Neuronal stem cell (in vitro differentiated cells): Measurements from ENCODE around the gene TMC8.
"Not testable (repeated sequence)": the region's sequence is repeated elsewhere in the genome, so short reads cannot be mapped to it uniquely, and the experiment has no call there.

Source experiments
- DNase-seq: peaks from one replicate; pipeline ENCODE4 v3.0.0-alpha.2; 2013; ENCODE audit warnings: low spot score
- H2AFZ ChIP-seq: one replicate; pipeline ENCODE4 v1.6.1; 2013; ENCODE audit warnings: mild to moderate bottlenecking, low read length, inconsistent platforms
- H2AK5ac ChIP-seq: 2 replicates; pipeline ENCODE4 v1.6.1; 2013; ENCODE audit warnings: low read depth, mild to moderate bottlenecking, inconsistent platforms, low read length, moderate library complexity, mixed read lengths
- H2BK120ac ChIP-seq: 2 replicates; pipeline ENCODE4 v1.6.1; 2013; ENCODE audit warnings: low read depth, mild to moderate bottlenecking, inconsistent platforms, low read length, moderate library complexity, mixed read lengths
- H2BK12ac ChIP-seq: one replicate; pipeline ENCODE4 v1.6.1; 2013; ENCODE audit warnings: low read length, inconsistent platforms
- H2BK15ac ChIP-seq: 2 replicates; pipeline ENCODE4 v1.6.1; 2013; ENCODE audit warnings: mild to moderate bottlenecking, low read length, inconsistent platforms, mixed read lengths
- H2BK5ac ChIP-seq: one replicate; pipeline ENCODE4 v1.6.1; 2013; ENCODE audit warnings: inconsistent platforms, mild to moderate bottlenecking, low read length, moderate library complexity
- H3K14ac ChIP-seq: one replicate; pipeline ENCODE4 v1.6.1; 2013; ENCODE audit warnings: low read length, inconsistent platforms
- H3K18ac ChIP-seq: 2 replicates; pipeline ENCODE4 v1.6.1; 2013; ENCODE audit warnings: low read length, inconsistent platforms
- H3K23ac ChIP-seq: 2 replicates; pipeline ENCODE4 v1.6.1; 2013; ENCODE audit warnings: low read depth, mild to moderate bottlenecking, mixed read lengths, low read length, inconsistent platforms; ENCODE audit not compliant: poor library complexity
- H3K27ac ChIP-seq: replicated peaks from 3 replicates; pipeline ENCODE4 v1.5.1; 2013; ENCODE audit warnings: low read length, inconsistent platforms
- H3K27me3 ChIP-seq, 3 experiments: 2 replicates each; pipeline ENCODE4 v1.6.1; 2013; ENCODE audit warnings: low read length in 3 of 3, mild to moderate bottlenecking in 2 of 3, inconsistent platforms in 1 of 3, low read depth in 1 of 3, mixed read lengths in 1 of 3, moderate library complexity in 1 of 3; ENCODE audit not compliant: control insufficient read depth in 3 of 3, insufficient read depth in 3 of 3
- H3K36me3 ChIP-seq, 2 donors: replicated peaks in 1 of 2; 2 replicates each; pipeline ENCODE4 v1.6.1; 2013; ENCODE audit warnings: low read length in 2 of 2; ENCODE audit not compliant: control insufficient read depth in 2 of 2, insufficient read depth in 2 of 2
- H3K4ac ChIP-seq: 2 replicates; pipeline ENCODE4 v1.6.1; 2013; ENCODE audit warnings: inconsistent platforms, mild to moderate bottlenecking, low read length, moderate library complexity
- H3K4me1 ChIP-seq, 2 donors: 1 replicate in 1 of 2; 2 replicates in 1 of 2; pipeline ENCODE4 v1.6.1; 2013; ENCODE audit warnings: low read length in 2 of 2, low read depth in 1 of 2; ENCODE audit not compliant: control insufficient read depth in 2 of 2, insufficient read depth in 1 of 2
- H3K4me2 ChIP-seq: one replicate; pipeline ENCODE4 v1.6.1; 2013; ENCODE audit warnings: mild to moderate bottlenecking, low read length, inconsistent platforms; ENCODE audit not compliant: insufficient read depth, poor library complexity, severe bottlenecking
- H3K4me3 ChIP-seq, 2 donors: 2 replicates each; pipeline ENCODE4 v1.5.1; 2013; ENCODE audit warnings: low read length in 2 of 2, mild to moderate bottlenecking in 2 of 2, inconsistent platforms in 1 of 2, moderate library complexity in 1 of 2
- H3K79me1 ChIP-seq: one replicate; pipeline ENCODE4 v1.6.1; 2013; ENCODE audit warnings: low read depth, mild to moderate bottlenecking, inconsistent platforms, low read length, moderate library complexity
- H3K9ac ChIP-seq: one replicate; pipeline ENCODE4 v1.6.1; 2013; ENCODE audit warnings: mild to moderate bottlenecking, low read depth, low read length, inconsistent platforms; ENCODE audit not compliant: poor library complexity
- H3K9me3 ChIP-seq, 2 donors: replicated peaks in 1 of 2; 2 replicates each; pipeline versions ENCODE3 to v1.6.1; 2013; ENCODE audit warnings: low read length in 2 of 2, mild to moderate bottlenecking in 2 of 2, inconsistent platforms in 1 of 2, low read depth in 1 of 2, mixed read lengths in 1 of 2, moderate library complexity in 1 of 2; ENCODE audit not compliant: control insufficient read depth in 2 of 2, insufficient read depth in 1 of 2
- H4K8ac ChIP-seq: one replicate; pipeline ENCODE4 v1.6.1; 2013; ENCODE audit warnings: low read depth, mild to moderate bottlenecking, inconsistent platforms, low read length, moderate library complexity
- H4K91ac ChIP-seq: one replicate; pipeline ENCODE4 v1.6.1; 2013; ENCODE audit warnings: low read length, low read depth, mild to moderate bottlenecking, inconsistent platforms; ENCODE audit not compliant: poor library complexity
- WGBS, 2 donors: extraction: QIAGEN DNeasy Blood & Tissue Kit; methylation state at CpG; one replicate each; pipeline ENCODE4 v1.1.7; 2013; ENCODE audit warnings: missing lambda C conversion rate in 2 of 2, mixed read lengths in 1 of 2; ENCODE audit not compliant: insufficient read length in 2 of 2, insufficient replicate concordance in 1 of 2; ENCODE audit errors: extremely low coverage in 2 of 2; 5-methylcytosine and 5-hydroxymethylcytosine counted together

The TMC8 gene

GRCh38 chr17:78171591-78172248, 41.1 kb downstream of the TMC8 start:
- not testable (repeated sequence) for H2AFZ ChIP-seq, H3K4me2 ChIP-seq, H3K27me3 ChIP-seq, H3K18ac ChIP-seq, H3K4me3 ChIP-seq, H3K4ac ChIP-seq, H2BK15ac ChIP-seq, H3K27ac ChIP-seq, H2BK5ac ChIP-seq, H4K91ac ChIP-seq, H2AK5ac ChIP-seq, H3K9me3 ChIP-seq, H4K8ac ChIP-seq, DNase-seq, H3K9ac ChIP-seq, H3K79me1 ChIP-seq, H3K23ac ChIP-seq, H2BK120ac ChIP-seq, H3K14ac ChIP-seq, H2BK12ac ChIP-seq
- H3K4me1 ChIP-seq = peaks cover 5 to 10% of the 10 kb centered on the region in 2 donors
- H3K36me3 ChIP-seq = peaks cover 22 to 43% of the 10 kb centered on the region in 2 donors
- WGBS, 2 donors = no CpG with 5 or more reads among the region's 19 CpGs

GRCh38 chr17:78172249-78173051, 41.9 kb downstream of the TMC8 start:
- no peak overlapping the region for H3K4me3 ChIP-seq
- no peak overlapping the region for H2AFZ ChIP-seq
- WGBS, 2 donors = no CpG with 5 or more reads among the region's 19 CpGs
- no peak overlapping the region for H3K4ac ChIP-seq
- peaks cover 5 to 10% of the 10 kb centered on the region in 2 donors for H3K4me1 ChIP-seq
- no peak overlapping the region for H3K23ac ChIP-seq
- peaks cover 22 to 50% of the 10 kb centered on the region in 2 donors for H3K36me3 ChIP-seq
- no peak overlapping the region for H2BK12ac ChIP-seq
- H3K18ac ChIP-seq = no peak overlapping the region
- no peak for DNase-seq
- no peak overlapping the region for H3K9ac ChIP-seq
- H2AK5ac ChIP-seq = no peak overlapping the region
- no peak overlapping the region for H3K27ac ChIP-seq
- peaks cover 1% of the 10 kb centered on the region for H3K79me1 ChIP-seq
- no peak overlapping the region for H2BK15ac ChIP-seq
- no peaks in the 10 kb centered on the region for H3K27me3 ChIP-seq
- H4K8ac ChIP-seq = no peak overlapping the region
- H3K9me3 ChIP-seq = peaks cover 0 to 4% of the 10 kb centered on the region in 2 donors
- H3K14ac ChIP-seq = no peak overlapping the region
- H3K4me2 ChIP-seq = no peak overlapping the region
- no peak overlapping the region for H2BK120ac ChIP-seq
- H4K91ac ChIP-seq = no peak overlapping the region
- H2BK5ac ChIP-seq = no peak overlapping the region

GRCh38 chr17:78173097-78173715, 42.6 kb downstream of the TMC8 start:
- H3K4me1 ChIP-seq = peaks cover 5 to 8% of the 10 kb centered on the region in 2 donors
- peaks cover 23 to 53% of the 10 kb centered on the region in 2 donors for H3K36me3 ChIP-seq
- H4K91ac ChIP-seq = no peak overlapping the region
- no peak overlapping the region for H2AK5ac ChIP-seq
- no peak overlapping the region for H2BK120ac ChIP-seq
- H3K27ac ChIP-seq = no peak overlapping the region
- no peak overlapping the region for H3K4me2 ChIP-seq
- WGBS, 2 donors = no CpG with 5 or more reads among the region's 11 CpGs
- no peak overlapping the region for H2BK15ac ChIP-seq
- peaks cover 0 to 4% of the 10 kb centered on the region in 2 donors for H3K9me3 ChIP-seq
- DNase-seq = no peak
- H4K8ac ChIP-seq = no peak overlapping the region
- H2BK12ac ChIP-seq = no peak overlapping the region
- H3K79me1 ChIP-seq = peaks cover 1% of the 10 kb centered on the region
- no peak overlapping the region for H3K4ac ChIP-seq
- H3K9ac ChIP-seq = no peak overlapping the region
- no peak overlapping the region for H3K14ac ChIP-seq
- H3K27me3 ChIP-seq = no peaks in the 10 kb centered on the region
- H3K18ac ChIP-seq = no peak overlapping the region
- H2BK5ac ChIP-seq = no peak overlapping the region
- H3K23ac ChIP-seq = no peak overlapping the region
- H3K4me3 ChIP-seq = no peak overlapping the region
- H2AFZ ChIP-seq = no peak overlapping the region

GRCh38 chr17:78174346-78174869, 43.8 kb downstream of the TMC8 start:
- Histone ChIP-seq H3K9me3 (peaks cover 0 to 3% of the 10 kb centered on the region in 2 donors), H3K36me3 (peaks cover 33 to 65% of the 10 kb centered on the region in 2 donors), H3K79me1 (no peaks in the 10 kb centered on the region), H2BK120ac (no peak overlapping the region), H3K4me1 (peaks cover 3 to 4% of the 10 kb centered on the region in 2 donors), H3K18ac (no peak overlapping the region), H3K23ac (peak overlapping the region; percentile 92), H3K4me3 (no peak overlapping the region), H3K4ac (no peak overlapping the region), H3K14ac (no peak overlapping the region), H2BK15ac (no peak overlapping the region), H3K9ac (no peak overlapping the region), H4K91ac (no peak overlapping the region), H2BK5ac (no peak overlapping the region), H3K27me3 (no peaks in the 10 kb centered on the region), H2BK12ac (no peak overlapping the region), H3K4me2 (no peak overlapping the region), H3K27ac (no peak overlapping the region), H2AFZ (no peak overlapping the region), H4K8ac (peak overlapping the region; percentile 54), H2AK5ac (no peak overlapping the region)
- WGBS, 2 donors = no CpG with 5 or more reads among the region's 15 CpGs
- no peak for DNase-seq
